GM10248 (cell line): ENCODE measurements around the gene RAB3D.

Experiments used
- CTCF ChIA-PET: fragments of 300-600 bp; sonication (Branson Sonifier 250); formaldehyde crosslinking; extraction: SDS; loops from one replicate; lab custom pipeline; 2021; ENCODE audit warnings: antibody characterized with exemption; lab: Yijun Ruan, JAX
- POLR2A ChIA-PET: fragments of 350-650 bp; sonication (Branson Sonifier 250); formaldehyde crosslinking; extraction: SDS; loops from one replicate; lab custom pipeline; 2020; ENCODE audit warnings: antibody characterized with exemption; lab: Yijun Ruan, JAX
- DNase-seq: peaks from one replicate; pipeline ENCODE4 v3.0.0; 2012; ENCODE audit errors: extremely low spot score
- CTCF ChIP-seq: IDR thresholded peaks from 2 replicates; pipeline ENCODE4 v1.5.1; 2012; ENCODE audit warnings: mild to moderate bottlenecking, low read depth; ENCODE audit errors: extremely low read depth, missing control alignments, control extremely low read depth

RAB3D gene

GRCh38 chr19:11299946-11300810 lies 39.3 kb downstream of the RAB3D start:
- CTCF ChIA-PET: interaction anchor here (1.5 kb wide), 1 partner anchor 10 kb away, joined by 3 read pairs; no protein-coding TSS in a partner anchor
- no peak for DNase-seq
- POLR2A ChIA-PET: no interaction called here
- no peak for TF ChIP-seq CTCF

DNA sequence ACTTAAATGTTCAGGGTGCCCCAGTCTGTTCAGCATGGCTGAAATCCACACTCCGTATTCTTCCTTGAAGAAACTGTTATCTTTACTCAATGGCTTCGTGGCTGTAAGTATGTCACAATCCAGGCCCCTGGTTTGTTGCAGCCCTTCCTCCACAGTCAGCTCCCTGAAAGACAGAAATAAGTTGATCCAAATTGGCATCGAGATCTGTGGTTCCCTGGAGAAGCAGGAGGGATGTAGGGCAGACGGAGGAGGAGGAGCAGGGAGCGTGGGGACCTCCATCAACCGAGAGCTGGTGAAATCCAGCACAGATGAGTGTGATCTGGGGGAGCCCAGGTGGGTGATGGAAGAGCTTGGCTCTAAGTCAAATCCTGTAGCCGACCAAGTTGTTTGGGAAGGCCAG lies 43.2 kb downstream of the RAB3D start:
- ChIA-PET CTCF (interaction anchor here (0.9 to 2.7 kb wide), 8 partner anchors 10 to 186 kb away, joined by 3 to 10 read pairs (median 6); partner anchors contain the start of genes ODAD3 and PRKCSH), POLR2A (no interaction called here)

GRCh38 chr19:11295665-11296245 lies 43.7 kb downstream of the RAB3D start, which contains the start of gene TSPAN16:
TSS of gene TSPAN16 (plus strand) at chr19:11296160. CDS start at chr19:11296298, 138 bp downstream.
- no peak for DNase-seq
- ChIA-PET CTCF (interaction anchor here (0.9 to 2.7 kb wide), 8 partner anchors 10 to 187 kb away, joined by 3 to 10 read pairs (median 4); no protein-coding TSS in a partner anchor), POLR2A (no interaction called here)
- TF ChIP-seq CTCF: no peak

More for the DNA sequence above, 43.2 kb downstream of the RAB3D start:
- TF ChIP-seq CTCF: no peak
- no peak for DNase-seq

- no peak for TF ChIP-seq CTCF
- ChIA-PET POLR2A (no interaction called here), CTCF (interaction anchor here (0.9 to 2.7 kb wide), 7 partner anchors 9 to 187 kb away, joined by 3 to 10 read pairs (median 3); no protein-coding TSS in a partner anchor)
- DNase-seq: no peak
These were observed 44.3 kb downstream of the RAB3D start for GRCh38 chr19:11295180-11295579.

DNA sequence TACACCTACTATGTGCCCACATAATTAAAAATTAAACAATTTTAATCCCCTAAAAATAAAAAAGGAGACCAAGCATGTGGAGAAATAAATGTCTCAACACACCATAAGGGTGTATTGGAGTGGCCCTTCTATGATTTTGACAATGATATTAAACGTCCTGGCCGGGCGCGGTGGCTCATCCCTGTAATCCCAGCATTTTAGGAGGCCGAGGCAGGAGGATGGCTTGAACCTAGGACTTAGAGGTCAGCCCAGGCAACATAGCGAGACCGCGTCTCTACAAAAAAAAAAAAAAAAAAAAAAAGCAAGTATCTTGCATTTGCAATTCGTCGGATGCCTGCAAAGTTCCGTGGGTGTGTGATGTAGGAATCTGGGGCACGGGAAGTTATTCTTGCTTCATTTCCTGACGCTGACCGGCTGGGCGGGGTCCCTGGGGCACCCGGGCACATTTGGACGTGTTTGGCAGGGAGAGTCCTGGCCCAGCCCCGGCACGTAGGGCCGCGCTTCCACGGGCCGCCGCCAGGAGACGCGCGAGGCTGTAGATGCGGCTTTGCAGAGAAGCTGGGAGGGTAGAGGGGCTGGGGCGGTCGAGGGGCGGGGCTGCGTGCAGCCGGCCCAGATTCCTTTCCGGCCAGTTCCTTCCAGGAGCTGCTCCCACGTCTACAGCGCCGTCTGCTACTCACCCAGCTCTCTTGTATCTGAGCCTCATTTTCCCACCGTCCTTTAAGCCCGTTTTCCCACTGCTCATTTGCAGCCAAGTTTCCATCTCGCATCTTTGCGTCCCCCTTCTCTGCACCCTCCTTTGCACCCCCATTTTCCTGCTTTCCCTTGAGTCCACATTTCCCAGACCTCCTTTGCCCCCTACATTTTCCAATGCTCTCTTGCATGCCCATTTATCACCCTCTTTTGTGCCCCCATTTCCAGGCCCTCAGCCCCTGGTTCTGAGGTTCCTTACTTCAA lies 45.7 kb downstream of the RAB3D start:
- peak; percentile 91 for DNase-seq
- POLR2A ChIA-PET: interaction anchor here (0.6 kb wide), 2 partner anchors 81 to 87 kb away, joined by 3 to 4 read pairs; partner anchors contain the start of gene SWSAP1
- CTCF ChIA-PET: interaction anchor here (0.6 to 2.7 kb wide), 39 partner anchors 9 to 326 kb away, joined by 3 to 10 read pairs (median 4); partner anchors contain the start of genes DOCK6, ELAVL3, EPOR and RAB3D
- peak; percentile 99 for TF ChIP-seq CTCF

GRCh38 chr19:11291991-11292390 lies 47.5 kb downstream of the RAB3D start:
- POLR2A ChIA-PET: no interaction called here
- CTCF ChIA-PET: interaction anchor here (1.0 to 2.6 kb wide), 4 partner anchors 12 to 191 kb away, joined by 3 to 20 read pairs (median 3); no protein-coding TSS in a partner anchor
- DNase-seq: no peak
- TF ChIP-seq CTCF: no peak
